NCI-H1694 (cell line): Measurements from ENCODE around the gene DNAI4.
A peak's percentile ranks its signal among the peaks of the same experiment; 100 is the strongest.

Experiments used
- DNase-seq: peaks from one replicate; lab custom pipeline; 2025; lab: John Stamatoyannopoulos, UW

DNAI4 gene

DNA sequence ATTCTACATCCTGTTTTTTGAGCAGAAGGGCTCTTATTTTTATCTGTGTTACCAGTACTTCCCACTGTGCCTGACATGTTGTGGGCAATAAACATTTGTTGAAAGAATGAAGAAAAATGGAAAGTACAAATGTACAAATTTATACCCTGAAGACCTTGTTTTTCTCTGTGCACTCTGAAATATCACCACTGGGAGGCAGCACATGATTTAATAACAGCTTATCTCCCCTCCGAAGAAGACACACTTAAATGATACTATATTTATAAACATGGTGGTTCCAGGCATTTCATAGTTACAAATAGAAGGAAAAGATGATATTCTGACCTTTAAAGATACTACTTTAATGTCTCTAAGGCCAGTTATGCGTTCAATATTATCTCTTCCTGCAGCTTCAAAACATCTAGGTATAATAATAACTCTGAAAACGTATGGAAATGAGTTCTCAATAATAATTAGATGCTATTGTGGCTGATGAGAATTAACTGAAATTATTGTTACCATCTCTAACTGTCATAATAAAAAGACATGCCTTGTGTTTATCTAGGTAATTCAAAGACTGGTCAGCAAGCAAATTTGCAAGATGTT is 159.6 kb downstream of the DNAI4 start:
- peak; percentile 66 for DNase-seq
